GM19193 (cell line): ENCODE measurements around the gene DLG2.

Experiments
- POLR2A ChIP-seq: IDR thresholded peaks from 4 replicates; pipeline ENCODE4 v1.6.1; 2011; ENCODE audit not compliant: insufficient read depth, insufficient read length; ENCODE audit errors: extremely low read depth

DLG2 gene

DNA sequence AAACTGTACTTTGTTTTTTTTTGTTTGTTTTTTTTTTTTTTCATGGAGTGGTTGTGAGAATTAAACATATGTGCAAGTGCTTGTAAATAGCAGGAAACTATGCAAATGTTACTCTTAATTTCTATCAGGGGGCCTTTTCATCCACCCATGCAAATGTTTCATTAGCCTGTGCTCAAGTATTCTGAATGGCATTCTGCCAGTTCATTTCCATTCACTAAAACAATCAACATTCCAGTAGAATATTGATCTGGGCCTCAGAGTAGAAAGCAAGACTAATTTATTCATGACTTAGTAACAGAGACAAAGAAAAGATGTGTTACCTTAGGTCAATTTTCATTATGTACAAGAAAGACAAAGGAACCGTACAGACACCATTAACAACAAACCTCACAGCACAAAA is 971.4 kb downstream of the DLG2 start:
- no peak for TF ChIP-seq POLR2A

DNA sequence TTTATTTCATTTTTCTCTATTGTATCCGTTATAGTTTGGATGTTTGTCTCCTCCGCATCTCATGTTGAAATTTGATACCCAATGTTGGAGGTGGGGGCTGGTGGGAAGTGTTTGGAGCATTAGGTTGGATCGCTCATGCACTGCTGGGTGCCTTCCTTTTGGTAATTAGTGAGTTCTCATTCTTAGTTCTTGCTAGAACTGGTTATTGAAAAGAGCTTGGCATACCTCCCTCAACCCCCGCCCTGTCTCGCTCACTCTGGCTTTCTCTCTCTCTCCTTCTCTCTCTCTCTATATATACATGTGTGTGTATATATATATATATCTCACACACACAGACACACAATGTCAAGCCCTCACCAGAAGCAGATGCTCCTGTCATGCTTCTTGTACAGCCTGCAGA is 978.7 kb downstream of the DLG2 start:
- TF ChIP-seq POLR2A = no peak

- no peak for TF ChIP-seq POLR2A
These were observed 981.0 kb downstream of the DLG2 start for GRCh38 chr11:84645988-84646694.

- TF ChIP-seq POLR2A = no peak
These were observed 984.6 kb downstream of the DLG2 start for GRCh38 chr11:84642500-84642899.

- no peak for TF ChIP-seq POLR2A
These were observed 992.8 kb downstream of the DLG2 start for GRCh38 chr11:84634309-84634708.

DNA sequence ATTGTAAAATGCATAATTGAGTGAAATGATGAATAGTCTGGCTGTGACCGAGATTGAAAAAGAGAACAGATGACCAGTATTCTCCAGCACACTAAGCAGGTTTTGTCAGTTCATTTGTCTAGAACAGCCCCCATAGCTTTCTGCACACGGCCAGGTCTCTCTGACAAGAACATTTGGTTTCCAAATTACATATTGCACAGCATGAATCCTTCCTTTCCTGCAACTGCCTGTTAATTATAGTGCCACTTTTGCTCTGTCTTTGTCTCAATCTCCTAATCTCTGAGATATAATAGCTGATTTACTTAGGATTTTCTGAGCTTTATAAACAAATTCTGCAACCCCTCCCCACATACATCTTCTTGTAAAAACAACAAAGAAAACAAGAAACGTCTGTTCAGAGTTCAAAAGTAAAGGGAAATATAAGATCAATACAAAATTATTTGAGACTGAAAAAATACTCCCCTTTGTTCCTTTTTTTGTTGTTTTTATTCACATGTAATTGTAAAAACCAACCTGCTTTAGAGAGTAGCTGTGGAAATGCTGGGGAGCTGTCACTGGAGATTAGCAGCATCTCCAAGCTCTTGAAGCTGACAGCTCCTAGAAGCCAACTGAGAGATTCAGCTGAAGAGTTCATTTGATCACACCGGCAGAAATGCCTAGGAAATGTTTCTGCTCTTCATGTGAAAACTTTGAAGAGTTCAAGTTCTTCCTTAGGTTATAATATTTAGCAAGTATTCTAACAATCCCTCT is 998.1 kb downstream of the DLG2 start:
- no peak for TF ChIP-seq POLR2A

DNA sequence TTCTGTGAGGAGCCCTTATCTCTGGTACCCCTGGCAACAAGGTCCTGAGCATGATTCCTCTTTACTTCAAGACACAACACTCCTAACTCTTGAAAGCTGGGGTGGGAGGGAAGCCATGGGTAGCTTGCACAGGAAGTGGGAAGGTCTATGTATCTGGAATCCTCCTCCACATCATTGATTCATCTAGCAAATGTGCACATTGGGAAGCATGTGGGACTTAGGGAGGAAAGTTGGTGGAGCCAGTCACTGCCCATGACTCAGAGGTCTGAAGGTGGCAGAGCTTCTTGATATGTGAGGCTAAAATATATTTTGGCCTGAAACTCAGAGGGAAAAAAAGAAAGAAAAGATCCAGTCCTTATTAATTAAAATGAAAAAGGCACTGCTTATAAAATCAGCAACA is 1000.9 kb downstream of the DLG2 start:
- TF ChIP-seq POLR2A = no peak

GRCh38 chr11:84612645-84613044 is 1014.5 kb downstream of the DLG2 start:
- TF ChIP-seq POLR2A = no peak

DNA sequence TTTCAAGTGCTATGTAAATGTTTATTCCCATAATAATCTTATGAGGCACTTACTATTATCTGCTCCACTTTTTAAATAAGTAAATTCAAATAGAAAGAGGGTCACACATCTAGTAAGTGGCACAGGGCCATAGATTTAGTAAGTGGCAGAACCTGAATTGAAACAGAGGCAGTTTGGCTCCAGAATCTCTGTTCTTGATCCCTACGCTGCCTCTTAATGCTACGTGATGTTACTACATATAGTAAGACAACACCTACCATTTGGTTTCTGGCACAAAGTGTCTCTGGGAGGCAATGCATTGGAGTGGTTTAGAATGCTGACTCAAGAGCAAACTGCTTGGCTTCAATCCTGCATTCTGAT is 1018.3 kb downstream of the DLG2 start:
- no peak for TF ChIP-seq POLR2A

GRCh38 chr11:84607975-84608836 is 1018.9 kb downstream of the DLG2 start:
- TF ChIP-seq POLR2A = no peak

GRCh38 chr11:84594602-84595001 is 1032.5 kb downstream of the DLG2 start:
- no peak for TF ChIP-seq POLR2A

DNA sequence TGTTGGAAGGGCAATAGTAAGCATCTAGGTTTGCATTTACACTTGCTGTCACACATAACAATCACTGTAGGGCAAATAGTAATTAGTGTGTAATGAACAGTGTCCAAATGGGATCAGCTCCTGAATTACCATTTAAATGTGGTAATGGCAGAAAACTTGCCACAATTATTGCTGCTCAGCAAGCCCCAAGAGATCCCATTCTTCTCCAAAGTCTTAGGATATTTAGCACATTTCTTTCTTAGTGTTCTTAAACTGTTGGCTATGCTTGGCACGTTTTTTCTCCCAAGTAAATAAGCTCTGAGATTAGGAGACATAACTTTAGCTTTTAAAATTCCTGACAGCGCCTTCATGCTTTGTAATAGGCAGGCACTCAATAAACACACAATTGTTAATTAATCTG is 1037.0 kb downstream of the DLG2 start:
- TF ChIP-seq POLR2A = no peak

GRCh38 chr11:84588131-84588829 is 1038.9 kb downstream of the DLG2 start:
- no peak for TF ChIP-seq POLR2A

DNA sequence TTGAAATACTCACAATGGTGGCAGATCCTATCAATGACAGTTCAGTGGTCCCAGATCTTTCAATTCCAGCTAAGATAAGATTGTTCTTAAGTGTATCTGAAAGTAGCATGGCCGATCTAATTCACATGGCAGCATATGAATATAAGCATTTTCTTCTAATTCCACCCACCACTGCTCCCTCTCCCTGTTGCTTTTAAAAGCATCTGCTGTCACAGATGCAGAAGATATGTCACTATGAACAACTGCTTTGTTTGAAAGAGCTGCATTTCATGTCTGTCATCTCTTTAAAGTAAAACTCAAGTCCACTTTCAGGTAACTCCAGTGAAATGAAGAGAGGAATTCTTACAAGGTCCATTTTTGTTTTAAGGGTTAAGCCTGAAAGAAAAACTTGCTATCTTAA is 1044.0 kb downstream of the DLG2 start:
- no peak for TF ChIP-seq POLR2A

- no peak for TF ChIP-seq POLR2A
These were observed 1046.1 kb downstream of the DLG2 start for GRCh38 chr11:84581083-84581482.
